PC-3 (cell line): ENCODE results near the gene SHC4. TPM values are rescaled to one million over a fixed set of nuclear protein-coding genes. Genes with fewer than 3 reads are reported as not detected.
"Not testable (repeated sequence)": the region's sequence is repeated elsewhere in the genome, so short reads cannot be mapped to it uniquely, and the experiment has no call there.

Experiments used
- ATAC-seq: fragments of 200-7000 bp; cut with Tn5 transposase; 2 replicates; pipeline ENCODE4 v1.9.1; 2020; ENCODE audit warnings: mild to moderate bottlenecking, moderate library complexity
- BruUV-seq: library from RNA; stranded (reverse); fragments of 400-500 nt; replicated peaks from 2 replicates; lab custom pipeline; 2021; lab: Mats Ljungman, UMichigan
- CTCF ChIA-PET: fragments of 300-600 bp; sonication (Branson Sonifier 250); formaldehyde crosslinking; loops from one replicate; lab custom pipeline; 2022; ENCODE audit warnings: antibody characterized with exemption; lab: Charles Lee
- POLR2A ChIA-PET: fragments of 300-600 bp; sonication (Branson Sonifier 250); formaldehyde crosslinking; loops from one replicate; lab custom pipeline; 2022; ENCODE audit warnings: antibody characterized with exemption; ENCODE audit not compliant: unreplicated experiment; lab: Charles Lee
- DNase-seq: peaks from one replicate; pipeline ENCODE4 v3.0.0-alpha.2; 2015
- H2AFZ ChIP-seq: fragments of 300-600 bp; sonication (generic); 2 replicates; pipeline ENCODE4 v1.6.0; 2016; ENCODE audit warnings: antibody characterized with exemption, low read length
- H3F3A ChIP-seq: fragments of 300-600 bp; sonication (generic); one replicate; pipeline ENCODE4 v1.6.0; 2017; ENCODE audit warnings: antibody characterized with exemption, low read length, control low read depth, mild to moderate bottlenecking; ENCODE audit not compliant: unreplicated experiment
- H3K27ac ChIP-seq: fragments of 300-600 bp; sonication (generic); 2 replicates; pipeline ENCODE4 v1.5.1; 2016; ENCODE audit warnings: mild to moderate bottlenecking, low read length
- H3K27me3 ChIP-seq: fragments of 300-600 bp; sonication (generic); 2 replicates; pipeline ENCODE4 v1.6.1; 2016; ENCODE audit warnings: low read length, mixed read lengths
- H3K36me3 ChIP-seq: fragments of 300-600 bp; sonication (generic); 2 replicates; pipeline ENCODE4 v1.6.1; 2016; ENCODE audit warnings: low read depth, mixed run types, low read length, mixed read lengths
- H3K4me1 ChIP-seq: fragments of 300-600 bp; sonication (generic); 2 replicates; pipeline ENCODE4 v1.5.1; 2016; ENCODE audit warnings: low read length; ENCODE audit not compliant: insufficient read depth
- H3K4me2 ChIP-seq: fragments of 300-600 bp; sonication (generic); 2 replicates; pipeline ENCODE4 v1.6.0; 2016; ENCODE audit warnings: low read length
- H3K4me3 ChIP-seq: fragments of 300-600 bp; sonication (generic); 2 replicates; pipeline ENCODE4 v1.5.1; 2016; ENCODE audit warnings: mild to moderate bottlenecking, low read length, mixed read lengths
- H3K79me2 ChIP-seq: fragments of 300-600 bp; sonication (generic); 2 replicates; pipeline ENCODE4 v1.6.1; 2017; ENCODE audit warnings: low read length, mixed read lengths
- H3K9ac ChIP-seq: fragments of 300-600 bp; sonication (generic); 2 replicates; pipeline ENCODE4 v1.6.0; 2016; ENCODE audit warnings: mild to moderate bottlenecking, low read length
- H3K9me2 ChIP-seq: fragments of 300-600 bp; sonication (generic); replicated peaks from 2 replicates; pipeline ENCODE4 v1.6.1; 2016; ENCODE audit warnings: mixed run types, low read length, mixed read lengths
- H3K9me3 ChIP-seq: fragments of 300-600 bp; sonication (generic); 2 replicates; pipeline ENCODE4 v1.6.1; 2016; ENCODE audit warnings: low read length, mixed read lengths
- H4K20me1 ChIP-seq: fragments of 300-600 bp; sonication (generic); 2 replicates; pipeline ENCODE4 v1.6.1; 2016; ENCODE audit warnings: low read length, mixed read lengths
- CTCF ChIP-seq: fragments of 300-600 bp; sonication (generic); conservative IDR thresholded peaks from 2 replicates; pipeline ENCODE4 v1.5.1; 2017; ENCODE audit warnings: antibody characterized with exemption, low read depth, mild to moderate bottlenecking, low read length
- EZH2 ChIP-seq: fragments of 300-600 bp; sonication (generic); IDR thresholded peaks from one replicate; pipeline ENCODE4 v1.6.1; 2017; ENCODE audit warnings: antibody characterized with exemption, mild to moderate bottlenecking, low read length; ENCODE audit not compliant: unreplicated experiment
- EZH2phosphoT487 ChIP-seq: fragments of 300-600 bp; sonication (generic); IDR thresholded peaks from 2 replicates; pipeline ENCODE4 v1.6.1; 2018; ENCODE audit warnings: mild to moderate bottlenecking, antibody characterized with exemption, low read length, borderline replicate concordance
- intact Hi-C: fragments of 100-400 bp; cut with micrococcal nuclease; formaldehyde crosslinking; loops from 2 replicates; pipeline ENCODE4 v1.9.0; 2023
- total RNA-seq: library from RNA; depleted of rRNA; stranded (reverse); fragments of >200 nt; gene quantifications from 2 replicates; pipeline ENCODE4 v1.2.3, GENCODE V29; 2014

Gene SHC4
- total RNA-seq, 1 experiment from 2014 or later, result 2.4 TPM

GRCh38 chr15:48913141-48913540 lies 50.6 kb downstream of the SHC4 start:
- no peak overlapping the region for H3K4me3 ChIP-seq
- no peaks in the 10 kb centered on the region for H3K36me3 ChIP-seq
- no peaks in the 10 kb centered on the region for H4K20me1 ChIP-seq
- no peak for TF ChIP-seq EZH2
- H3K9me3 ChIP-seq, result no peaks in the 10 kb centered on the region
- H3K27ac ChIP-seq, result peak overlapping the region; percentile 63
- no peaks in the 10 kb centered on the region for H3K9me2 ChIP-seq
- H3K4me1 ChIP-seq, result peaks cover 12% of the 10 kb centered on the region
- no peak overlapping the region for H3K4me2 ChIP-seq
- H2AFZ ChIP-seq, result peak overlapping the region; percentile 38
- no peaks in the 10 kb centered on the region for H3F3A ChIP-seq
- ChIA-PET CTCF (no interaction called here), POLR2A (no interaction called here)
- H3K9ac ChIP-seq, result peak overlapping the region; percentile 57
- DNase-seq (peak; percentile 58), ATAC-seq (peak; percentile 85)
- no peaks in the 10 kb centered on the region for H3K79me2 ChIP-seq
- H3K27me3 ChIP-seq, result no peaks in the 10 kb centered on the region
- BruUV-seq, result no TSS peak
- intact Hi-C loops, result no loop called here

- H4K20me1 ChIP-seq, H3K79me2 ChIP-seq, H3K9me3 ChIP-seq, H3K4me3 ChIP-seq, H3K36me3 ChIP-seq, H3K27ac ChIP-seq, DNase-seq, H3K9me2 ChIP-seq, CTCF ChIA-PET, POLR2A ChIA-PET, H3K27me3 ChIP-seq, H3K9ac ChIP-seq, intact Hi-C loops, H2AFZ ChIP-seq, ATAC-seq, H3F3A ChIP-seq, H3K4me2 ChIP-seq, BruUV-seq: not testable (repeated sequence)
- peaks cover 15% of the 10 kb centered on the region for H3K4me1 ChIP-seq
Observed at GRCh38 chr15:48910554-48910953, 53.2 kb downstream of the SHC4 start.

- H3K4me2 ChIP-seq, H3K36me3 ChIP-seq, H2AFZ ChIP-seq, BruUV-seq, H3K9me3 ChIP-seq, ATAC-seq, POLR2A ChIA-PET, DNase-seq, CTCF ChIA-PET, H3K9me2 ChIP-seq, H3F3A ChIP-seq, H3K79me2 ChIP-seq, H3K4me3 ChIP-seq, H3K27me3 ChIP-seq, H4K20me1 ChIP-seq: not testable (repeated sequence)
- Histone ChIP-seq H3K9ac (peak overlapping the region; percentile 43), H3K27ac (peak overlapping the region; percentile 88), H3K4me1 (peaks cover 15% of the 10 kb centered on the region)
- intact Hi-C loops, result loop anchor here (2.0 to 5.0 kb wide), 2 partner anchors 19 to 42 kb away; no protein-coding TSS in a partner anchor
Observed at GRCh38 chr15:48909313-48909712, 54.4 kb downstream of the SHC4 start.

GRCh38 chr15:48905847-48906246 lies 57.9 kb downstream of the SHC4 start:
- no peaks in the 10 kb centered on the region for H3K9me3 ChIP-seq
- no peak overlapping the region for H3K4me2 ChIP-seq
- no TSS peak for BruUV-seq
- no peaks in the 10 kb centered on the region for H3K36me3 ChIP-seq
- no peaks in the 10 kb centered on the region for H3K27me3 ChIP-seq
- peaks cover 7% of the 10 kb centered on the region for H3K4me1 ChIP-seq
- POLR2A ChIA-PET, result no interaction called here
- no peak for ATAC-seq
- intact Hi-C loops, result loop anchor here (5.0 kb wide), 1 partner anchor 39 kb away; no protein-coding TSS in a partner anchor
- no peaks in the 10 kb centered on the region for H3K79me2 ChIP-seq
- no peak overlapping the region for H3K27ac ChIP-seq
- TF ChIP-seq CTCF (no peak), EZH2phosphoT487 (no peak), EZH2 (no peak)
- no peaks in the 10 kb centered on the region for H4K20me1 ChIP-seq
- H3K9ac ChIP-seq, result no peak overlapping the region
- no peaks in the 10 kb centered on the region for H3K9me2 ChIP-seq
- no peaks in the 10 kb centered on the region for H3F3A ChIP-seq
- no peak overlapping the region for H3K4me3 ChIP-seq
- CTCF ChIA-PET, result interaction anchor here (0.7 kb wide), 1 partner anchor 16 kb away, joined by 4 read pairs; no protein-coding TSS in a partner anchor
- DNase-seq, result no peak
- H2AFZ ChIP-seq, result no peak overlapping the region
